ENCODE data around the gene VANGL2.

The VANGL2 gene

DNA sequence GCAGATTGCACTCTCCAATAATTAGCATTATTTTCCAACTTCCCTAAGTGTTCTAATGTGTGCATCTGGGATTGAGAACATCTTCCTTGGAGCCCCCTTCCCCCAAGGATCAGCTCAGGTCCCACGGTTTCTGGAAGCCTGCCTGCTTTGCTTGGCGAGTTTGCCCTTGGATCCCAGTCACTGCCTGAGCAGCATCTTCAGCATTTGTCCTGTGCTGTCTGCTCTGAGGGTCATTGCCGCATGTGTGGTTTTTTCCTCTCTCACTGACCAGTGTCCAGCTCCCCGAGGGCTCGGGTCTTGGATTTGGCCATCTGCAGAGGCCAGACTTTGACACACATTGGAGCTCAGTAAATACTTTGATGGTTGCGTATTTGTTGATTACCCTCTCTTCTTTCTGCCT, 18.1 kb downstream of the VANGL2 start:
- no peak overlapping the region for H3K4me3 ChIP-seq (ENCODE audit: low read length)
- WGBS, result 95% methylated on average over 6 of the region's 6 CpGs
- H3K27me3 ChIP-seq (ENCODE audit: insufficient read depth, low read length), result no peaks in the 10 kb centered on the region
- no peak overlapping the region for H3K27ac ChIP-seq (ENCODE audit: low read depth, low read length)
- peaks cover 8% of the 10 kb centered on the region; the same call in 1 of the 2 replicates for H3K4me1 ChIP-seq (ENCODE audit: insufficient read depth, low read length)
- peaks cover 82% of the 10 kb centered on the region for H3K36me3 ChIP-seq (ENCODE audit: insufficient read depth, low read length)
- no peak overlapping the region for H3K9ac ChIP-seq (ENCODE audit: low read depth, low read length)
- no peaks in the 10 kb centered on the region for H3K9me3 ChIP-seq (ENCODE audit: insufficient read depth, low read depth, low read length)

DNA sequence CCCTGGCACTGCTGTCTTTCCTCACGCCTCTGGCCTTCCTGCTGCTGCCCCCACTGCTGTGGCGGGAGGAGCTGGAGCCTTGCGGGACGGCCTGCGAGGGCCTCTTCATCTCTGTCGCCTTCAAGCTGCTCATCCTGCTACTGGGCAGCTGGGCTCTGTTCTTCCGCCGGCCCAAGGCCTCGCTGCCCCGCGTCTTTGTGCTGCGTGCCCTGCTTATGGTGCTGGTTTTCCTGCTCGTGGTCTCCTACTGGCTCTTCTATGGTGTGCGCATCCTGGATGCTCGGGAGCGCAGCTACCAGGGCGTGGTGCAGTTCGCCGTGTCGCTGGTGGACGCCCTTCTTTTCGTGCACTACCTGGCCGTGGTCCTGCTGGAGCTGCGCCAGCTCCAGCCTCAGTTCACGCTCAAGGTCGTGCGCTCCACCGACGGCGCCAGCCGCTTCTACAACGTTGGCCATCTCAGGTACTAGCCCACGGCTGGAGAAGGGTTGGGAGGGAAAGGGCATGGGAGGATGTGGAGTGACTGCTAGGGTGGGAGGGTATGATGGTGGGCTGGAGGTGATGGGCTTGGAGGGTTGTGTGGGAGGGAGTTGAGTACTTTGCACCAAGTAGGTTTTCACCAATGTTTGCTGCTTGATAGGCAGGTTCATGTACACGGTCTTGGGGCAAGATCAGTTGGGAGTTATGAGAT, 18.9 kb downstream of the VANGL2 start:
- Histone ChIP-seq H3K36me3 (ENCODE audit: insufficient read depth, low read length) (peaks cover 90% of the 10 kb centered on the region), H3K27me3 (ENCODE audit: insufficient read depth, low read length) (no peaks in the 10 kb centered on the region), H3K4me1 (ENCODE audit: insufficient read depth, low read length) (peaks cover 1% of the 10 kb centered on the region; the same call in 1 of the 2 replicates), H3K9me3 (ENCODE audit: insufficient read depth, low read depth, low read length) (no peaks in the 10 kb centered on the region), H3K9ac (ENCODE audit: low read depth, low read length) (no peak overlapping the region), H3K27ac (ENCODE audit: low read depth, low read length) (no peak overlapping the region), H3K4me3 (ENCODE audit: low read length) (no peak overlapping the region)
- WGBS, result 97% methylated on average over 34 of the region's 34 CpGs

DNA sequence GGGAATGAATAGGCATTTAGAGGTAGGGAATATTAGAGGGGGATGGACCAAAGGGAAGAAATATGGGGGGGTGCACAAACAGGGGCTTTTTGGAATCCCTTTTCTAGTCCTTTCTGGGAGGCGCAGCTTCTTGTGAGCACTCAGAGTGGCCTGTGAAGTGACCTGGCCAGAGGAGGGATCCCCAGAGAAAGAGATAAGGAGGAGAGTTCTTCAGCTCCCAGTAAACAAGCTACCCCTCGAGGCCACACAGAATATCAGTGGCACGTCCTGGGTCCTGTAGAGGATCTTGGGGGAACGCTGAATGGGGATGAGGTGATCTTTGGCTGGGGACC, 19.4 kb downstream of the VANGL2 start:
- Histone ChIP-seq H3K4me3 (ENCODE audit: low read length) (no peak overlapping the region), H3K27ac (ENCODE audit: low read depth, low read length) (no peak overlapping the region), H3K9ac (ENCODE audit: low read depth, low read length) (no peak overlapping the region), H3K36me3 (ENCODE audit: insufficient read depth, low read length) (peaks cover 95% of the 10 kb centered on the region), H3K4me1 (ENCODE audit: insufficient read depth, low read length) (no peaks in the 10 kb centered on the region), H3K9me3 (ENCODE audit: insufficient read depth, low read depth, low read length) (no peaks in the 10 kb centered on the region), H3K27me3 (ENCODE audit: insufficient read depth, low read length) (no peaks in the 10 kb centered on the region)
- WGBS, result 92% methylated on average over 4 of the region's 4 CpGs

DNA sequence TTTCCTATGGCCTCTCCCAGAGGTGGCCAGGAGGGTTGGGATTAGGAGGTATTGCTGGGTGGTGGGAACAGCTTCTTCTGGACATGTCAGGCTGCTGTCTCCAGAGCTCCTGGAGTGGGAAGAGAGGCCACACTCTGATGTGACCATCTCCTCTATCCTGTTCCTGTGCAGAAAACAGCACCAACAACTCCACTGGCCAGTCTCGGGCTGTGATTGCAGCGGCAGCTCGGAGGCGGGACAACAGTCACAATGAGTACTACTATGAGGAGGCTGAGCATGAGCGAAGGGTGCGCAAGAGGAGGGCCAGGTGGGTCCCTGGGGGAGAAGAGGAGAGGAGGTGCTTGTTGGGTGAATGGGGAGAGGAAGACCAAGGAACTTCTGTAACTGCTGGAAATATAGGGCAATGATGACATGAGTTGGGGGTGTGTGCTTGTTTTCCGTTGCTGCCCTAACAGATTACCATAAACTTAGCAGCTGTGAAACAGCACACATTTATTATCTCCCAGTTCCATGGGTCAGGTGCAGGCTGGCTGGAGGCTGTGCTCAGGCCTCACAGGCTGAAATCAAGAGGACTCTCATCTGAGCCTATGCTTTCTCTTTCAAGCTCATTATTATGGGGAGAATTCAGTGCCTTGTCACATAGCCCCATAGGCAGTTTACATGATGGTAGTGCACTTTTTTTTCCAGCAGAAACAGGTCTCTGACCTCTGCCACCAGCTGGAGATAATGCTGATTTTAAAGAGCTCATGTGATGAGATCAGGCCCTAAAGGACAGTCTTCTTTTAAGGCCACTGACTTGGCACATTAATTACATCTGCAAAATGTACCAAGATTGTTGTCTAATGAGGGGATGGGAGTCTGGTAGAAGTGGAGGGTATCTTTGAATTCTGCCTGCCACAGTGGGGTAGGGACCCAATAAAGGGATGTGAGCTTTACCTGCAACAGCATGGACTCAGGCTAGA, 20.8 kb downstream of the VANGL2 start:
- peaks cover 94% of the 10 kb centered on the region for H3K36me3 ChIP-seq (ENCODE audit: insufficient read depth, low read length)
- H3K27me3 ChIP-seq (ENCODE audit: insufficient read depth, low read length), result no peaks in the 10 kb centered on the region
- H3K4me3 ChIP-seq (ENCODE audit: low read length), result no peak overlapping the region
- no peak overlapping the region for H3K27ac ChIP-seq (ENCODE audit: low read depth, low read length)
- 95% methylated on average over 7 of the region's 7 CpGs for WGBS
- no peak overlapping the region for H3K9ac ChIP-seq (ENCODE audit: low read depth, low read length)
- H3K4me1 ChIP-seq (ENCODE audit: insufficient read depth, low read length), result no peaks in the 10 kb centered on the region
- no peaks in the 10 kb centered on the region for H3K9me3 ChIP-seq (ENCODE audit: insufficient read depth, low read depth, low read length)

DNA sequence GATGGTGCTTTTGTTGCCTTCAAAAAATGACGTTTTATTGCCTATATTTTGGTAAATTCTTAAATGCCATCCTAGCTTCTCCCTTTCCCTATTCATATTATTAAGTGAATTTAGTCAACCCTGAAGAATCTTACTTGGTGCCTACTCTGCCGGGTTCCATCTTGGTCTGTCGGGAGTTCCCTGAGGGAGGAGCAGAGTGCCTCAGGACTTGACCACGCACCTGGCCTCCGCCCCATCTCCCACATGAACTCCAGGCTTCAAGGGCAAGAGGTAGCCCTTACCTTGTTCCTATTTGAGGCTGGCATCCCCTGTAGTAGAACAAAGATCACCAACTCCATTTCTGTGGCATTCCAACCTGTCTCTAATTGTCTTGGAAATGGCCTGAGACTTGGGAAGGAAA, 21.5 kb downstream of the VANGL2 start:
- Histone ChIP-seq H3K36me3 (ENCODE audit: insufficient read depth, low read length) (peaks cover 95% of the 10 kb centered on the region), H3K27me3 (ENCODE audit: insufficient read depth, low read length) (no peaks in the 10 kb centered on the region), H3K27ac (ENCODE audit: low read depth, low read length) (no peak overlapping the region), H3K4me1 (ENCODE audit: insufficient read depth, low read length) (no peaks in the 10 kb centered on the region), H3K9ac (ENCODE audit: low read depth, low read length) (no peak overlapping the region), H3K4me3 (ENCODE audit: low read length) (no peak overlapping the region), H3K9me3 (ENCODE audit: insufficient read depth, low read depth, low read length) (no peaks in the 10 kb centered on the region)
- whole genome bisulfite sequencing, result 95% methylated on average over 5 of the region's 5 CpGs

DNA sequence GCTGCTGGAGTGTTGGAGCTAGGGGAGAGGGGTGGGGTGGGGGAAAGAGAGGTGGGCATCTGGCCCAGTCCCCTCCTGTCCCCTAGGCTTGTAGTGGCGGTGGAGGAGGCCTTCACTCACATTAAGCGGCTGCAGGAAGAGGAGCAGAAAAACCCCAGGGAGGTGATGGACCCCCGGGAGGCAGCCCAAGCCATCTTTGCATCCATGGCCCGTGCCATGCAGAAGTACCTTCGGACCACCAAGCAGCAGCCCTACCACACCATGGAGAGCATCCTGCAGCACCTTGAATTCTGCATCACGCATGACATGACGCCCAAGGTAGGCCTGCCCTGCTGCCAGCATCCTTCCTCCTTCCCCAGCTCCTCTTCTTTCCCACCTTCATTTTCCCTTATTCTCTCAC, 23.6 kb downstream of the VANGL2 start:
- Histone ChIP-seq H3K36me3 (ENCODE audit: insufficient read depth, low read length) (peaks cover 89% of the 10 kb centered on the region), H3K27ac (ENCODE audit: low read depth, low read length) (no peak overlapping the region), H3K27me3 (ENCODE audit: insufficient read depth, low read length) (no peaks in the 10 kb centered on the region), H3K9ac (ENCODE audit: low read depth, low read length) (no peak overlapping the region), H3K4me3 (ENCODE audit: low read length) (no peak overlapping the region), H3K9me3 (ENCODE audit: insufficient read depth, low read depth, low read length) (no peaks in the 10 kb centered on the region), H3K4me1 (ENCODE audit: insufficient read depth, low read length) (no peaks in the 10 kb centered on the region)
- WGBS, result 94% methylated on average over 7 of the region's 7 CpGs

DNA sequence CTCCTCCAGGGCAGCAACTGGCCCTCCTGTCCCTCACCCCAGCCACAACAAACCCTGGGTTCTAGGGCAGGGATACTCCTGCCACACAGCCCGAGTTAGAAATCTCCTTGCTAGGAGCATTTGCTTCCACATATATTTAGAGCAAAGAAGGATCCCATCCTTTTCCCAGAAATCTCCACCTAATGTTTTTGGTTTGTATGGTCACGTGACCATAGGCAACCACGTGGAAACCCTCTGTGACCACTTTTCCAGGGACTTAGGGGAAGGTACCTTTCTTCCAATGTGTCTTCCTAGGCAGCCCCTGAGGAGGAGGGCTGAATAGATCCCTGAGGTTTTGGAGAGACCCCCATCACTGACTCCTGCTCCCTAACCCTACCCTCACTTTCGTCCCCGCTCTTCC, 25.5 kb downstream of the VANGL2 start:
- Histone ChIP-seq H3K4me1 (ENCODE audit: insufficient read depth, low read length) (no peaks in the 10 kb centered on the region), H3K36me3 (ENCODE audit: insufficient read depth, low read length) (peaks cover 74% of the 10 kb centered on the region), H3K9me3 (ENCODE audit: insufficient read depth, low read depth, low read length) (no peaks in the 10 kb centered on the region), H3K27ac (ENCODE audit: low read depth, low read length) (no peak overlapping the region), H3K27me3 (ENCODE audit: insufficient read depth, low read length) (no peaks in the 10 kb centered on the region), H3K9ac (ENCODE audit: low read depth, low read length) (no peak overlapping the region), H3K4me3 (ENCODE audit: low read length) (no peak overlapping the region)
- 95% methylated on average over 5 of the region's 5 CpGs for WGBS

DNA sequence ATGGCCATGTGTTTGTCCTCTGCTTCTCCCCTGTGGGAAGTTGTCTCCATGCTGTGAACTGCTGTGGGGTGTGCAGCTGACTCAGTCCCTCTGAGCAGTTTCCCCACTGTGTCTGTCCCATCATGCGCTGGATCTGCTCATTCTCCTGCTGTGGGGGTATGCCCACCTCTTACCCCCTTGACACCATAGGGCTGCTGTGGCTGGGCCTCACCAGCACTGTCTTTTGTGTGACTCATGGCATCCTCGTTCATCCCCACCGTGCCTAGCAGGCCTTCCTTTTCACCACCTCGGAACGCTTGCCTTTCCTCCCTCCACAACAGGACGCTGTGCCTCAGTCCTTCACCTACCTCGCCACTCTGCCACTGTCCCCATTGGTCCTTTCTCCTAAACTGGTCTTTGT, 27.3 kb downstream of the VANGL2 start:
- H3K27ac ChIP-seq (ENCODE audit: low read depth, low read length), result no peak overlapping the region
- WGBS, result 83% methylated on average over 7 of the region's 7 CpGs
- peaks cover 56% of the 10 kb centered on the region for H3K36me3 ChIP-seq (ENCODE audit: insufficient read depth, low read length)
- no peak overlapping the region for H3K9ac ChIP-seq (ENCODE audit: low read depth, low read length)
- no peaks in the 10 kb centered on the region for H3K4me1 ChIP-seq (ENCODE audit: insufficient read depth, low read length)
- no peaks in the 10 kb centered on the region for H3K27me3 ChIP-seq (ENCODE audit: insufficient read depth, low read length)
- no peak overlapping the region for H3K4me3 ChIP-seq (ENCODE audit: low read length)
- H3K9me3 ChIP-seq (ENCODE audit: insufficient read depth, low read depth, low read length), result no peaks in the 10 kb centered on the region

DNA sequence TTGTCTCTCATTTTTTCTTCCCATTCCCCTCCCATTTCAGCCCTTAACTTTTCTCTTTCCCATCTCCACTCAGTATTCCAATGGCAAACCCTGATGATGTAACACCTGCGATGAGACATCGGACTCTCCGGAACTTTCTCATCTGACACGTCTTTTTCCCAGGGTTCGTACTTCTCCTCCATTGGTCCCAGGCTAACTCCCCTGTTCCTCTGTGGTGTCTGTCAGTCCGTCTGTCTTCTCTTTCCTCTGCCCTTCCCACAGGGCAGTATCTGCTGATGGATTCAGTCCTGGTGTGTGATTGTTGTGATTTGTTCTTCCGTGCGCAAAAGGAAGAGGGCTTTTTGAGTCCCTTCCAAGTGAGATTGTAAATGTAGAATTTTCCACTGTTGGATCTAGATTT, 27.7 kb downstream of the VANGL2 start:
- H3K36me3 ChIP-seq (ENCODE audit: insufficient read depth, low read length), result peaks cover 53% of the 10 kb centered on the region
- no peaks in the 10 kb centered on the region for H3K9me3 ChIP-seq (ENCODE audit: insufficient read depth, low read depth, low read length)

DNA sequence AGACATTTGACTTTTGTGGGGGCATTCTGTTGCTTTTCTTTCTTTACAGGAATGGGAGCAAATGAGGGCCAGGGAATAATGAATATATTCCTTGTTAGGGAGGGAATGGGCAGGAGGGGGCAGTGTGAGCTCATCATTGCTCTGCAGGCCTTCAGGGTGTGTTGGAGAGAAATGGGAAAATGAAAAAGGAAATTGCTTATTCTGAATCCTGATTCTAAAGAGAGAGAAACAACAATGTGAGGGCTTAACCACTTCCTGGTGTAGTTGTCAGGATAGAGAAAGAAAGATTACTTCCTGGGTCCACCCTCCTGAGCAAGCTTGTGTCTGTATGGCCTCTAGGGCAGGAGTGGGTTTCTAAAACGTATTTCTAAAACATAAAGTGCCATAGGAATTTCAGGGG, 28.3 kb downstream of the VANGL2 start:
- Histone ChIP-seq H3K9me3 (ENCODE audit: insufficient read depth, low read depth, low read length) (no peaks in the 10 kb centered on the region), H3K4me3 (ENCODE audit: low read length) (no peak overlapping the region), H3K9ac (ENCODE audit: low read depth, low read length) (no peak overlapping the region), H3K4me1 (ENCODE audit: insufficient read depth, low read length) (no peaks in the 10 kb centered on the region), H3K36me3 (ENCODE audit: insufficient read depth, low read length) (peaks cover 47% of the 10 kb centered on the region), H3K27me3 (ENCODE audit: insufficient read depth, low read length) (no peaks in the 10 kb centered on the region), H3K27ac (ENCODE audit: low read depth, low read length) (no peak overlapping the region)
- 84% methylated on average over 1 of the region's 1 CpG for WGBS

More for the DNA sequence above, 27.7 kb downstream of the VANGL2 start:
- no peak overlapping the region for H3K9ac ChIP-seq (ENCODE audit: low read depth, low read length)
- H3K27ac ChIP-seq (ENCODE audit: low read depth, low read length), result no peak overlapping the region
- no peaks in the 10 kb centered on the region for H3K4me1 ChIP-seq (ENCODE audit: insufficient read depth, low read length)
- H3K27me3 ChIP-seq (ENCODE audit: insufficient read depth, low read length), result no peaks in the 10 kb centered on the region
- WGBS, result 93% methylated on average over 8 of the region's 8 CpGs
- no peak overlapping the region for H3K4me3 ChIP-seq (ENCODE audit: low read length)

DNA sequence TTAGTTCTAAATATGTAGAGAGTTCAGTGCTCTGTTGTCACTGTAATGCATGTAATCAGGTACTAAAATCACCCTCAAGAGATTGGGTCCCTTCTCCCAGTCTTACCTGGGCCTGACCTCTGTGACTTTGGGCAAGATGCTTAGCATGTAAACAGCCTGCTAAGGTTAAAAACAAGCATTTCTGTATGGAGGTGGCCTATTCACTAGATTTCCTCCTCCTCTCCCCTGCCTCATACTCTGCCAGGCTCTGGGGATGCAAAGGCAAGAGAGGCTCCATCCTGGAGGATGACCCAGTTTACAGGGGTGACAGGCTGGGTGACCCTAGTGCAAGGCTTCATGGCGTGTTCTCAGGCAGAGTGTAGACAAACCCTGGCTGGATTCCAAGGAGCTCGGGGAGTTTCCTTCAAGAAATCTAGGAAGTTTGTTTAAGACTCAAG, 28.8 kb downstream of the VANGL2 start:
- Histone ChIP-seq H3K27ac (ENCODE audit: low read depth, low read length) (no peak overlapping the region), H3K9me3 (ENCODE audit: insufficient read depth, low read depth, low read length) (no peaks in the 10 kb centered on the region), H3K36me3 (ENCODE audit: insufficient read depth, low read length) (peaks cover 42% of the 10 kb centered on the region), H3K4me1 (ENCODE audit: insufficient read depth, low read length) (no peaks in the 10 kb centered on the region), H3K4me3 (ENCODE audit: low read length) (no peak overlapping the region), H3K9ac (ENCODE audit: low read depth, low read length) (no peak overlapping the region), H3K27me3 (ENCODE audit: insufficient read depth, low read length) (no peaks in the 10 kb centered on the region)
- 93% methylated on average over 2 of the region's 2 CpGs for WGBS

All from HUES64 (cell line).